OCI-LY7 (cell line): ENCODE measurements around the gene TBX22. TPM values are rescaled to one million over a fixed set of nuclear protein-coding genes. Genes with fewer than 3 reads are reported as not detected.

Source experiments
- Bru-seq: library from RNA; stranded (reverse); fragments of 400-500 nt; gene quantifications from one replicate; lab custom pipeline; 2021; lab: Mats Ljungman, UMichigan
- BruChase-seq, 2 experiments: library from RNA; stranded (reverse); fragments of 400-500 nt; gene quantifications; one replicate each; lab custom pipeline; 2021; lab: Mats Ljungman, UMichigan
- BruUV-seq: library from RNA; stranded (reverse); fragments of 400-500 nt; replicated peaks from 2 replicates; lab custom pipeline; 2021; lab: Mats Ljungman, UMichigan
- CTCF ChIA-PET: fragments of 300-600 bp; sonication (Branson Sonifier 250); formaldehyde crosslinking; loops from one replicate; lab custom pipeline; 2022; ENCODE audit warnings: antibody characterized with exemption; ENCODE audit not compliant: unreplicated experiment; lab: Charles Lee
- POLR2A ChIA-PET: fragments of 300-600 bp; sonication (Branson Sonifier 250); formaldehyde crosslinking; loops from one replicate; lab custom pipeline; 2022; ENCODE audit warnings: antibody characterized with exemption; lab: Charles Lee
- DNase-seq: peaks from one replicate; pipeline ENCODE4 v3.0.0-alpha.2; 2015; ENCODE audit warnings: low spot score
- H2AFZ ChIP-seq: fragments of 200-600 bp; sonication (generic), shearing (Covaris generic); 2 replicates; pipeline ENCODE4 v1.6.1; 2014; ENCODE audit warnings: mild to moderate bottlenecking, antibody characterized with exemption, low read length, moderate library complexity
- H3K27ac ChIP-seq: fragments of 200-600 bp; sonication (generic); 2 replicates; pipeline ENCODE4 v1.5.1; 2014; ENCODE audit warnings: mixed run types, low read depth, mild to moderate bottlenecking, moderate library complexity, low read length, inconsistent platforms; ENCODE audit not compliant: poor library complexity, severe bottlenecking
- H3K36me3 ChIP-seq: fragments of 200-600 bp; sonication (generic); 2 replicates; pipeline ENCODE4 v1.6.1; 2014; ENCODE audit warnings: mild to moderate bottlenecking, antibody characterized with exemption, low read length, moderate library complexity, mixed read lengths; ENCODE audit not compliant: insufficient read depth
- H3K4me1 ChIP-seq: fragments of 200-600 bp; sonication (generic); 2 replicates; pipeline ENCODE4 v1.5.1; 2014; ENCODE audit warnings: mild to moderate bottlenecking, low read length; ENCODE audit not compliant: insufficient read depth, poor library complexity, severe bottlenecking
- H3K4me2 ChIP-seq: fragments of 200-600 bp; sonication (generic); 2 replicates; pipeline ENCODE4 v1.6.1; 2014; ENCODE audit warnings: mild to moderate bottlenecking, low read length
- H3K4me3 ChIP-seq: fragments of 200-600 bp; sonication (generic); 2 replicates; pipeline ENCODE4 v1.5.1; 2014; ENCODE audit warnings: mild to moderate bottlenecking, low read depth, low read length; ENCODE audit not compliant: poor library complexity, severe bottlenecking
- H3K79me2 ChIP-seq: fragments of 200-600 bp; sonication (generic); 2 replicates; pipeline ENCODE4 v1.6.1; 2016; ENCODE audit warnings: low read depth, mild to moderate bottlenecking, low read length, moderate library complexity, mixed read lengths; ENCODE audit not compliant: insufficient read depth
- H3K9me2 ChIP-seq: fragments of 200-600 bp; sonication (generic); 2 replicates; pipeline ENCODE4 v1.6.1; 2016; ENCODE audit warnings: mild to moderate bottlenecking, low read length, mixed read lengths; ENCODE audit not compliant: insufficient read depth
- H3K9me3 ChIP-seq: fragments of 200-600 bp; sonication (generic); 2 replicates; pipeline ENCODE4 v1.6.1; 2014; ENCODE audit warnings: mild to moderate bottlenecking, mixed run types, low read length, mixed read lengths
- H4K20me1 ChIP-seq: fragments of 200-600 bp; sonication (generic); 2 replicates; pipeline ENCODE4 v1.6.1; 2014; ENCODE audit warnings: mild to moderate bottlenecking, antibody characterized with exemption, low read length, moderate library complexity, mixed read lengths; ENCODE audit not compliant: insufficient read depth
- EZH2phosphoT487 ChIP-seq: fragments of 200-600 bp; sonication (generic); IDR thresholded peaks from 2 replicates; pipeline ENCODE4 v1.6.1; 2018; ENCODE audit warnings: low read depth, borderline replicate concordance, mild to moderate bottlenecking, mixed run types, antibody characterized with exemption, low read length, moderate library complexity, mixed read lengths
- intact Hi-C: fragments of 100-400 bp; cut with micrococcal nuclease; formaldehyde crosslinking; loops from one replicate; pipeline ENCODE4 v1.10.0; 2022; ENCODE audit not compliant: unreplicated experiment
- long read RNA-seq: library from polyadenylated mRNA; stranded (forward); transcript quantifications from one replicate; pipeline ENCODE4 v2.0.0, GENCODE V29; 2022
- total RNA-seq, 2 experiments: library from RNA; depleted of rRNA in 1 of 2; stranded (reverse); fragments of >200 nt in 1 of 2; shearing (Covaris generic) in 1 of 2; gene quantifications; 2 replicates each; pipeline ENCODE4 v1.2.3, GENCODE V29; 2014 to 2022
- TF ChIP-seq, protein P1 (sequence below): fragments of 200-600 bp; sonication (generic); conservative IDR thresholded peaks from 2 replicates; pipeline ENCODE4 v1.5.1; 2014; ENCODE audit warnings: mild to moderate bottlenecking, antibody characterized with exemption, low read length, moderate library complexity, mixed read lengths

Gene TBX22, protein sequence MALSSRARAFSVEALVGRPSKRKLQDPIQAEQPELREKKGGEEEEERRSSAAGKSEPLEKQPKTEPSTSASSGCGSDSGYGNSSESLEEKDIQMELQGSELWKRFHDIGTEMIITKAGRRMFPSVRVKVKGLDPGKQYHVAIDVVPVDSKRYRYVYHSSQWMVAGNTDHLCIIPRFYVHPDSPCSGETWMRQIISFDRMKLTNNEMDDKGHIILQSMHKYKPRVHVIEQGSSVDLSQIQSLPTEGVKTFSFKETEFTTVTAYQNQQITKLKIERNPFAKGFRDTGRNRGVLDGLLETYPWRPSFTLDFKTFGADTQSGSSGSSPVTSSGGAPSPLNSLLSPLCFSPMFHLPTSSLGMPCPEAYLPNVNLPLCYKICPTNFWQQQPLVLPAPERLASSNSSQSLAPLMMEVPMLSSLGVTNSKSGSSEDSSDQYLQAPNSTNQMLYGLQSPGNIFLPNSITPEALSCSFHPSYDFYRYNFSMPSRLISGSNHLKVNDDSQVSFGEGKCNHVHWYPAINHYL
- total RNA-seq (2014; rRNA removed; shearing (Covaris generic)) (not detected in 2 replicates), total RNA-seq (2022) (not detected in 2 replicates), Bru-seq, nascent RNA (not detected), BruChase-seq, experiment 1, labeled RNA remaining after a 6-hour chase (not detected), BruChase-seq, experiment 2, labeled RNA remaining after a 2-hour chase (not detected)
- long read RNA-seq: 0 reads

DNA sequence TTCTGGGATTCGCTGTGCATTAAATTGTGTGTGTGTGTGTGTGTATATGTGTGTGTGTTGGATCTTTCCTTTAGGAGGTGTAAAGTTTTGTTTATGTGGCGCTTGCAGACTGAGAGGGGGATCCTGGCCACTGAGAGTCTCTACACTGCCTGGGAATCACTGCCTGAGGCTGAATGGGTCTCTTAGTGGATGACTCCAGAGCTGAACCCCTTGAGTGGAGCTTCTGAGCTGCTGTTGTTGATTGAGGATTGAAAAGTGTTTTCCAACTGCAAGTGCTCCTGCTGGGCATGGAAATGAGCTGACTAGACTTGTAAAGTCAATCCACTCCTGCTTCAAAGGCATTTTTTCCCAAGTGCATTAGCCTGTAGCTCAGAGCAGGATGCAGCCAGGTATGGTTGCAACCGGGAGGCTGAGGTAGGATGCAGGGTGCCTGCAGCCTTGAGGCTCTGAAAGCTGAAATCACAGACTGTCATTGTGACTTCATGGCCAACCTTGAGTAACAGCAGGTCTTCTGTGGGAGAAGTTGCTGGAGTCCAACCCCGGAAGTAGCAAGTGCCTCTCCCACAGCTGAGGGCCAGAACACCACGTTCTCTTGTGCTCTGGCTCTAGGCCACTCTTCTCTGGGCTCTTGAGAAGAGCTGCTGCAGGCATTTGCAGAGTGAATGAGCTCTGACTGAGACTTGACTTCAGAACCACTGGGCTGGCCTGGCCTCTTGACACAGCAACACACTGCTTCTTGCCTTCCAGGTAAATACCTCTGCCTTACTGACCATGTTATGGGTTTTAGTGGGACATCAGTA is at the start of gene TBX22:
Gene TBX22 (plus strand): TSS at position 613 of the 800 bp plus-strand sequence. CDS start 7,517 bp downstream, outside the sequence.
- CTCF ChIA-PET: no interaction called here
- TF ChIP-seq EZH2phosphoT487: no peak
- TF ChIP-seq, protein P1, sequence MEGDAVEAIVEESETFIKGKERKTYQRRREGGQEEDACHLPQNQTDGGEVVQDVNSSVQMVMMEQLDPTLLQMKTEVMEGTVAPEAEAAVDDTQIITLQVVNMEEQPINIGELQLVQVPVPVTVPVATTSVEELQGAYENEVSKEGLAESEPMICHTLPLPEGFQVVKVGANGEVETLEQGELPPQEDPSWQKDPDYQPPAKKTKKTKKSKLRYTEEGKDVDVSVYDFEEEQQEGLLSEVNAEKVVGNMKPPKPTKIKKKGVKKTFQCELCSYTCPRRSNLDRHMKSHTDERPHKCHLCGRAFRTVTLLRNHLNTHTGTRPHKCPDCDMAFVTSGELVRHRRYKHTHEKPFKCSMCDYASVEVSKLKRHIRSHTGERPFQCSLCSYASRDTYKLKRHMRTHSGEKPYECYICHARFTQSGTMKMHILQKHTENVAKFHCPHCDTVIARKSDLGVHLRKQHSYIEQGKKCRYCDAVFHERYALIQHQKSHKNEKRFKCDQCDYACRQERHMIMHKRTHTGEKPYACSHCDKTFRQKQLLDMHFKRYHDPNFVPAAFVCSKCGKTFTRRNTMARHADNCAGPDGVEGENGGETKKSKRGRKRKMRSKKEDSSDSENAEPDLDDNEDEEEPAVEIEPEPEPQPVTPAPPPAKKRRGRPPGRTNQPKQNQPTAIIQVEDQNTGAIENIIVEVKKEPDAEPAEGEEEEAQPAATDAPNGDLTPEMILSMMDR: no peak
- Histone ChIP-seq H2AFZ (no peak within 1 kb of the TSS), H3K9me3 (no peaks in the 10 kb centered on the region), H3K4me3 (no peak within 1 kb of the TSS), H3K9me2 (no peaks in the 10 kb centered on the region), H3K79me2 (no peaks in the 10 kb centered on the region), H3K36me3 (no peaks in the 10 kb centered on the region), H3K27ac (no peak within 1 kb of the TSS), H3K4me1 (no peaks in the 10 kb centered on the region), H4K20me1 (no peaks in the 10 kb centered on the region), H3K4me2 (no peak within 1 kb of the TSS)
- DNase-seq: no peak
- no TSS peak for BruUV-seq
- POLR2A ChIA-PET: no interaction called here
- intact Hi-C loops: no loop called here

DNA sequence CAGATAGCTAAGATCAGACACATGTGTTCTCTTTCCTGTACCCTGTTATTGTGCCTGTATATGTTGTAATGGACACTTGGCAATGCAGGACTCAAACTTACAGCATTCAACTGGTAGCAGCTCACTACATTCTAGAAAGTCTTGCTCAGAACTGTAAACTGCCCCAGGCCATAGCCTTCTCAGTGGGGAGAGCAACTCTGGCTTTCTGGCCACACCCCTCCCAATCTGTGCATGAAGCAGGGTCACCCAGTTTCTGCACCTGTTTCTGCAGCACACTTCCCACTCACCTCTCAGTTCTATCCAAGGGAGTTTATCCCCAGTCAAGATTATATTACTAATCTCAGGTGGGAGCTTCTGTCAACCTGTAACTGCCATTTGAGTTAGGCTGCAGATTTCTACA is 38.9 kb upstream of the TBX22 start:
- no peaks in the 10 kb centered on the region for H3K36me3 ChIP-seq
- no peak overlapping the region for H2AFZ ChIP-seq
- intact Hi-C loops: no loop called here
- H3K79me2 ChIP-seq: no peaks in the 10 kb centered on the region
- H3K9me2 ChIP-seq: no peaks in the 10 kb centered on the region
- no peak overlapping the region for H3K27ac ChIP-seq
- no peak for DNase-seq
- ChIA-PET CTCF (no interaction called here), POLR2A (no interaction called here)
- TF ChIP-seq EZH2phosphoT487: no peak
- TF ChIP-seq, protein P1: no peak
- no peaks in the 10 kb centered on the region for H4K20me1 ChIP-seq
- H3K4me1 ChIP-seq: no peaks in the 10 kb centered on the region
- no peak overlapping the region for H3K4me2 ChIP-seq
- no peaks in the 10 kb centered on the region for H3K9me3 ChIP-seq
- BruUV-seq: no TSS peak
- H3K4me3 ChIP-seq: no peak overlapping the region
